IPS-11a (cell line): ENCODE measurements around the gene CALCOCO1.
"Not testable (repeated sequence)": the region's sequence is repeated elsewhere in the genome, so short reads cannot be mapped to it uniquely, and the experiment has no call there.

Experiments used
- H3K4me3 ChIP-seq: one replicate; pipeline ENCODE4 v1.5.1; 2013; ENCODE audit warnings: low read depth, low read length, control low read depth

CALCOCO1 gene

GRCh38 chr12:53727310-53728041, at the start of gene CALCOCO1:
Gene CALCOCO1 (minus strand): TSS chr12:53727452. CDS start chr12:53725242, 2,210 bp downstream.
- H3K4me3 ChIP-seq = peak within 1 kb of the TSS; percentile 77

GRCh38 chr12:53776872-53777271, 49.6 kb upstream of the CALCOCO1 start:
- H3K4me3 ChIP-seq = no peak overlapping the region

DNA sequence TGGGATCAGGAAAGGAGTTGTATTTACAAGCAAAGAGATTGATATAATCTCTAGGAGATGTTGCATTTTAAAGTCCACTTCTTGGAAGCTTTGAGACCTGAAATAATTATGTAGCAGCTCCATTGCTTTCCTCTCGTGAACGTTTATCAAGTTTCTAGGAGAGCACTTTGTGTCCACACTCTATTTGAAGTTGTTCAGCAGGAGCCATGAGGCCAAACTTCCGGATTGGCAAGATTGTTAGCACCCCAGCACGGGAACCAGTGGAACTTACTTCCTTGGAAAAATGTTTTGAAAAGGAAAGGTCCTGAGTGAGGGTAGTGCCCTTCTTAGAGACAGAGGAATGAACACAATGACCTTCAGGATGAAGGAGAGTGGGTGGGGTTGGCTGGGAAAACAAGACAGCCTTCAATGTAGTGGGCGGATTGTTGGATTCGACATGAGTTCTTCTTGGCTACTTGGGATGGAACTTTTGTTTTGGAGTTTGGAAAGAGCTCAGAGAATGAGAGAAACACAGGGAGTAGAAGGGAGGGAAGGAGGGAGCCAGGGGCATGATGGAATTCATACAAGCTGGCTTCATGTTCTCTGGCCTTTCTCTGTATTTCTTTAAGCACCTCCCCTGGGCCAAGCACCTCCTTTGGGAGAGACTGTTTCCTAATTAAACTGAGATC, 48.4 kb upstream of the CALCOCO1 start:
- H3K4me3 ChIP-seq = no peak overlapping the region

- H3K4me3 ChIP-seq = no peak overlapping the region
Observed at GRCh38 chr12:53770281-53770680, 43.0 kb upstream of the CALCOCO1 start.

DNA sequence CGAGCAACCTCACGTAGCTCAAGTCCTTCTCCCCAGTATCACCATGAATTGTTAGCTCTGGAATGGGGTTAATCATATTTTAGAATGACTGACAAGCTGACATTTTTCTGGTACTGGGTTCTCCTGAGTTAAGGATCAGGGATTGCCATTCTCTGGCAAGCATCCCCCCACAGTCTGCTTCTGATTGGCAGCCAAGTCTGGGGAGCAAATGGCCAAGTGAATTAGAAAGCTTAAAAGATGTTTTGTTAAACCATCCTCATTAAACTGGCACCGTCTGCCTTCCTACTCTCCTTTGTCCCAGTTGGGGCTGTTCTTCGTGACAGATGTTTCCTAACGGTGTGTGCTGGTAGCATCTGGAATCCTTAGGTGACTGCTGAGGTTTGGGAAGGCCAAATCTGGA, 41.7 kb upstream of the CALCOCO1 start:
- H3K4me3 ChIP-seq = no peak overlapping the region

GRCh38 chr12:53766881-53767280, 39.6 kb upstream of the CALCOCO1 start:
- H3K4me3 ChIP-seq = no peak overlapping the region

GRCh38 chr12:53765891-53766290, 38.6 kb upstream of the CALCOCO1 start:
- H3K4me3 ChIP-seq = no peak overlapping the region

DNA sequence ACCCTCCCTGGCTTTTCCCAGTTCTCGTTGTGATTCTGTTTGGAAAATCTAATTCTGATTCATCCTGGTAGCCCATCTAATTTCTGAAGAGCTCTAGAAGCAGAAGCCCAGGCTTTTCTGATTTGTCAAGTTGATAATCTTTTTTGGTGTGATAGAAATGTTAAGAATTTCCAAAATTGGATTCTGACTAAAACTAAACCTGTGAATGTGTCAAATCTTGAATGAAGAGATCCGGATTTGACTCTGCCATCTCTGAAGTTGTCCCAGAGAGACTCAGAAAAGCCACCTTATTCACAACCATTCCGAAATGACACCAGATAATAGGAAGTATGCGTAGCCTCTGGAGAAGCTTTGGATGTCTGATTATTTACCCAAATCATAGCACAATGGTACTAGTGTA, 37.4 kb upstream of the CALCOCO1 start:
- H3K4me3 ChIP-seq = no peak overlapping the region

DNA sequence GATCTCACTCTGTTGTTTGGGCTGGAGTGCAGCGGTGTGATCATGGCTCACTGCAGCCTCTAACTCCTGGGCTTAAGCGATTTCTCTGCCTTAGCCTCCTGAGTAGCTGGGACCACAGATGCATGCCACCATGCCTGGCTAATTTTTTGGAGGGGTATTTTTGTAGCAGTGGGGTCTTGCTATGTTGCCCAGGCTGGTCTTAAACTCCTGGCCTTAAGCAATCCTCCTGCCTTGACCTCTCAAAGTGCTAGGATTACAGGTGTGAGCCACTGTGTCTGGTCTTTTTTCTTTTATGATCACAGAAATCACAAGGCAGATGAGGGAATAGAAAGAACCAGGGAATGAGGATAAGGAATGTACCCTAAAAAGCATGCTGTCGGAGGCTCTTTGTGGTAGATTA, 35.5 kb upstream of the CALCOCO1 start:
- not testable (repeated sequence) for H3K4me3 ChIP-seq

GRCh38 chr12:53761306-53761705, 34.1 kb upstream of the CALCOCO1 start:
- H3K4me3 ChIP-seq = no peak overlapping the region

DNA sequence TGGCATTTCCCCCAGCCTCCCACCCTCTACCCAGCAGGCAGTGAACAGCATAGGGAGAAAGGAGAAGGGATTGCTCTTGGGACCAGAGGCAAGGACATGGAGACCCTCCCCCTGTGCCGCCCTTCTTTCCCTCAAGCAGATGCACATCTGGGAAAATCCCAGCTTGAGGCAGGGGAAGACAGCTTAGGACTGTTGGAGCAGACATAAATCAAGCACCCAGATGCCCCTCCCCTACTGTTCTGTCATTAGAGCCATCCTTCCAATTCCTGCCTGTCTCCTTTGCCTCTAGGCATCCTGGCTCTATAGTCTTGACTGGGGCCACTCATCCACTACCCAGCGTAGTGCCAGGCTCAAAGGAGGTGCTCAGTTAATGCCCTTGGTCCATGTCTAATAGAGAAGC, 32.0 kb upstream of the CALCOCO1 start:
- no peak overlapping the region for H3K4me3 ChIP-seq

- H3K4me3 ChIP-seq = no peak overlapping the region
Observed at GRCh38 chr12:53758730-53759103, 31.5 kb upstream of the CALCOCO1 start.

- H3K4me3 ChIP-seq = no peak overlapping the region
Observed at GRCh38 chr12:53758081-53758729, 31.0 kb upstream of the CALCOCO1 start.

DNA sequence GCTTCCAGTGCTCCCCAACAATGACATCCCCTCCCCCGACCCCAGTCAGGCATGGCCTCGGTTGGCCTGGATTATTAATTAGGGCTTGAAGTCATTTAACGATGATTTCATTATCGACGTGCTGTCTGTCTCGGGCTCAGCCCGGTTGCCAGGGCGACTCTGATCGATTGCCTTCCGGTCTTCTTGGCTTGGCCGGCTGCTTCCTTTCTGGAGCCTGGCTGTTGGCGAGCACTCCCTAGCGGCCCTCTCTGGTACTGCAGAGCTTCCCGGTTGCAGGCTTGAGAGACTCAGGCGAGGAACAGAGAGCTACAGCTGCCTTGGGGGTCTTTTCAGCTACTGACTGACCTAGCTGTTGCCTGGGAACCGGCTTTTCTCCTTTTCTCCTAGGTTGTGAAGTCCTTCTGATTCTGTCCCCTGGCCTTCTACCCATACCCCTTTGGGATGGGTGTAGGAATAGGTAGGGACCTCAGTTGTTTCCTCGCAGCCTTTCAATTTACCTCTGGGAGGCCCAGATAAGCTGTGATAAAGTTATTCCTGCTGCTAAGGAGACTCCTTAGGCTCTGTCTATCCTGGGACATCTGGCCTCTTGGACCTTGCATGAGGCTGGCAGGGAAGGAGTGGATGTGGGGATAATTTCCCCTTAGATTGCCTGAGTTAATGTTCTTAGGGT, 30.0 kb upstream of the CALCOCO1 start:
- peak overlapping the region; percentile 25 for H3K4me3 ChIP-seq

GRCh38 chr12:53756300-53757100, 29.2 kb upstream of the CALCOCO1 start:
- H3K4me3 ChIP-seq = peak overlapping the region; percentile 25

- no peak overlapping the region for H3K4me3 ChIP-seq
Observed at GRCh38 chr12:53755893-53756292, 28.6 kb upstream of the CALCOCO1 start.

DNA sequence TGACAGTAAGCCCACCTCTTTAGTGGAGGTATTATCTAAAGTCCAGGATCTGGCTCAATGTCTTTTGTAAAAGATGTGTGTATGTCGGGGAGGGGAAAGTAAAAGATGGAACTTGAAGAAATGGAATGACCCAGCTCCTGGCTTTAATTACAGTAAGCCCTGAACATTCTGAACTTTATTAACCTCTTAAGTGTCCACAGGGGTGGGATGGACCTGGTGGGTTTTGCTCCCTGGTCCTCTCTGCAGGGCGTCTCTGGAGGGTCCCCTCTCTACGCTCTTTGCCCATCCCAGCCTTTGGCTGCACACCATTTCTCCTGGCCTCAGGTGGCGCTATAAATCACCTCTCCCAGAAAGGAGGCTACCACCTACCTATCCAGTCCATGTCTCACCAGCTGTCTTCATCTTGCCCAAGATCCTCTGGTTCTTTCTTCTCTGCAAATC, 28.2 kb upstream of the CALCOCO1 start:
- no peak overlapping the region for H3K4me3 ChIP-seq

- H3K4me3 ChIP-seq = no peak overlapping the region
Observed at GRCh38 chr12:53754633-53755264, 27.5 kb upstream of the CALCOCO1 start.

GRCh38 chr12:53754188-53754585, 26.9 kb upstream of the CALCOCO1 start:
- H3K4me3 ChIP-seq = no peak overlapping the region

DNA sequence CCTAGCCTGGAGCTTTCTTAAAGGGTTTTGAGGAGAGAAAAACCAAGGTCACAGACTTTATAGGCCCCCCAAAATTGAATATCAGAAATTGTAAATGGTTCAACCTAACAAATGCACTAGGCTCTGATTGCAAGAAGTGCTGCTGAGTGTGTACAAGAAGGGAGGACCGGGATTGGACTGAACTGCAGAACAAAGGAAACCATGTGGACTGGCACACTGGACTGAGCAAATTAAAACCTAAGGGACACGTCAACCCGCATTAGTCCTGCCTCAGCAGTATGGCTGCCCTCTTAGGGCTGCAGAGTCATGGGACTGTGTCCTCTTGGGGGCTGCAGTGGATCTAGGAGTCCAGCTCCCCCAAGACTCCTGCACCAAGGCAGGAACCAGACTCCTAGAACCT, 25.4 kb upstream of the CALCOCO1 start:
- H3K4me3 ChIP-seq = no peak overlapping the region
